Measurements from ENCODE around the gene CDC42SE2.

CDC42SE2 gene

GRCh38 chr5:131303537-131303936, 39.7 kb downstream of the CDC42SE2 start:
- TF ChIP-seq CEBPB (IDR thresholded peaks at IDR 0.05) (no peak), CREB1 (IDR thresholded peaks at IDR 0.05; ENCODE audit: low read depth) (no peak), MAX (IDR thresholded peaks at IDR 0.05) (no peak), REST (IDR thresholded peaks at IDR 0.05; ENCODE audit: low read depth) (no peak), TEAD4 (IDR thresholded peaks at IDR 0.05) (no peak), RAD21 (IDR thresholded peaks at IDR 0.05; ENCODE audit: low read depth) (no peak), EGR1 (IDR thresholded peaks at IDR 0.05) (no peak), USF1 (IDR thresholded peaks at IDR 0.05) (no peak), ZBTB7A (IDR thresholded peaks at IDR 0.05; ENCODE audit: low read depth) (no peak), NFIC (IDR thresholded peaks at IDR 0.05) (no peak), TAF1 (IDR thresholded peaks at IDR 0.05; ENCODE audit: low read depth) (no peak), TCF12 (IDR thresholded peaks at IDR 0.05; ENCODE audit: low read depth) (no peak), YY1 (IDR thresholded peaks at IDR 0.05; ENCODE audit: low read depth) (no peak), FOXM1 (IDR thresholded peaks at IDR 0.05; ENCODE audit: borderline replicate concordance, low read depth) (no peak), EP300 (IDR thresholded peaks at IDR 0.05; ENCODE audit: borderline replicate concordance) (no peak)

GRCh38 chr5:131304414-131304813, 40.6 kb downstream of the CDC42SE2 start:
- TF ChIP-seq TEAD4 (IDR thresholded peaks at IDR 0.05): no peak
- no peak for TF ChIP-seq NFIC (IDR thresholded peaks at IDR 0.05)

- no peak for TF ChIP-seq REST (IDR thresholded peaks at IDR 0.05; ENCODE audit: low read depth)
- no peak for TF ChIP-seq ZBTB7A (IDR thresholded peaks at IDR 0.05; ENCODE audit: low read depth)
- no peak for TF ChIP-seq YY1 (IDR thresholded peaks at IDR 0.05; ENCODE audit: low read depth)
- no peak for TF ChIP-seq RAD21 (IDR thresholded peaks at IDR 0.05; ENCODE audit: low read depth)
- TF ChIP-seq TCF12 (IDR thresholded peaks at IDR 0.05; ENCODE audit: low read depth): no peak
- TF ChIP-seq MAX (IDR thresholded peaks at IDR 0.05): no peak
- no peak for TF ChIP-seq TEAD4 (IDR thresholded peaks at IDR 0.05)
- TF ChIP-seq CREB1 (IDR thresholded peaks at IDR 0.05; ENCODE audit: low read depth): no peak
- no peak for TF ChIP-seq EGR1 (IDR thresholded peaks at IDR 0.05)
- no peak for TF ChIP-seq EP300 (IDR thresholded peaks at IDR 0.05; ENCODE audit: borderline replicate concordance)
- TF ChIP-seq TAF1 (IDR thresholded peaks at IDR 0.05; ENCODE audit: low read depth): no peak
- TF ChIP-seq CEBPB (IDR thresholded peaks at IDR 0.05): no peak
- TF ChIP-seq USF1 (IDR thresholded peaks at IDR 0.05): no peak
Measured at GRCh38 chr5:131305138-131305689, 41.4 kb downstream of the CDC42SE2 start.

- no peak for TF ChIP-seq YY1 (IDR thresholded peaks at IDR 0.05; ENCODE audit: low read depth)
- TF ChIP-seq MAX (IDR thresholded peaks at IDR 0.05): no peak
- TF ChIP-seq EP300 (IDR thresholded peaks at IDR 0.05; ENCODE audit: borderline replicate concordance): no peak
- TF ChIP-seq TCF12 (IDR thresholded peaks at IDR 0.05; ENCODE audit: low read depth): no peak
- TF ChIP-seq TAF1 (IDR thresholded peaks at IDR 0.05; ENCODE audit: low read depth): no peak
- TF ChIP-seq ZBTB7A (IDR thresholded peaks at IDR 0.05; ENCODE audit: low read depth): no peak
- TF ChIP-seq CEBPB (IDR thresholded peaks at IDR 0.05): no peak
- TF ChIP-seq CREB1 (IDR thresholded peaks at IDR 0.05; ENCODE audit: low read depth): no peak
- TF ChIP-seq EGR1 (IDR thresholded peaks at IDR 0.05): no peak
- TF ChIP-seq NFIC (IDR thresholded peaks at IDR 0.05): no peak
- no peak for TF ChIP-seq TEAD4 (IDR thresholded peaks at IDR 0.05)
- no peak for TF ChIP-seq RAD21 (IDR thresholded peaks at IDR 0.05; ENCODE audit: low read depth)
Measured at GRCh38 chr5:131305906-131306305, 42.1 kb downstream of the CDC42SE2 start.

- TF ChIP-seq MAX (IDR thresholded peaks at IDR 0.05): 0 out of 2 replicates have a peak, but pooled peaks have one; percentile 2
Measured at GRCh38 chr5:131312235-131312772, 48.5 kb downstream of the CDC42SE2 start.

GRCh38 chr5:131316026-131316425, 52.2 kb downstream of the CDC42SE2 start:
- no peak for TF ChIP-seq RAD21 (IDR thresholded peaks at IDR 0.05; ENCODE audit: low read depth)
- no peak for TF ChIP-seq ZBTB7A (IDR thresholded peaks at IDR 0.05; ENCODE audit: low read depth)
- TF ChIP-seq USF1 (IDR thresholded peaks at IDR 0.05): no peak
- no peak for TF ChIP-seq EP300 (IDR thresholded peaks at IDR 0.05; ENCODE audit: borderline replicate concordance)
- no peak for TF ChIP-seq CREB1 (IDR thresholded peaks at IDR 0.05; ENCODE audit: low read depth)
- no peak for TF ChIP-seq EGR1 (IDR thresholded peaks at IDR 0.05)
